ENCODE measurements around the gene FAM135A.

FAM135A gene

DNA sequence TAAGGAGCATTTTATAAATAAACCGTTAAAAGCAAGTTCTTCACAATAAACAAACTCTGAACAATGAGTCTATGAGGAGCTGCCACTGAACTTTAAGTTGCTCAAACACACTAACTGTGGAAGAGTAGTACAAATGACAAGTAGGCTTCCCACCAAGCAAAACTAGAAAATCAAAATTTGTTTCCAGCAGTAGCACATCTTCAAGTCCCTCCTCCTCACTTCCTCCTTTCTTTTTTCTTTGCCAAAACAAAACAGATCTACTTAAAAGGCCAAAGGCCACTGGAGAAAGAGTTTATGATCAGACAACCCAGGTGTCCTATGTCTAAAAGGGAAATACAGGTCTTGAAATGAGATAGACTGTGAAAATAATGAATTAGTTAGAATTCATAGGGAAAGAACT, 17.1 kb upstream of the FAM135A start:
- peak; percentile 2 for DNase-seq (ENCODE audit: low read depth)
- TF ChIP-seq, protein P1, sequence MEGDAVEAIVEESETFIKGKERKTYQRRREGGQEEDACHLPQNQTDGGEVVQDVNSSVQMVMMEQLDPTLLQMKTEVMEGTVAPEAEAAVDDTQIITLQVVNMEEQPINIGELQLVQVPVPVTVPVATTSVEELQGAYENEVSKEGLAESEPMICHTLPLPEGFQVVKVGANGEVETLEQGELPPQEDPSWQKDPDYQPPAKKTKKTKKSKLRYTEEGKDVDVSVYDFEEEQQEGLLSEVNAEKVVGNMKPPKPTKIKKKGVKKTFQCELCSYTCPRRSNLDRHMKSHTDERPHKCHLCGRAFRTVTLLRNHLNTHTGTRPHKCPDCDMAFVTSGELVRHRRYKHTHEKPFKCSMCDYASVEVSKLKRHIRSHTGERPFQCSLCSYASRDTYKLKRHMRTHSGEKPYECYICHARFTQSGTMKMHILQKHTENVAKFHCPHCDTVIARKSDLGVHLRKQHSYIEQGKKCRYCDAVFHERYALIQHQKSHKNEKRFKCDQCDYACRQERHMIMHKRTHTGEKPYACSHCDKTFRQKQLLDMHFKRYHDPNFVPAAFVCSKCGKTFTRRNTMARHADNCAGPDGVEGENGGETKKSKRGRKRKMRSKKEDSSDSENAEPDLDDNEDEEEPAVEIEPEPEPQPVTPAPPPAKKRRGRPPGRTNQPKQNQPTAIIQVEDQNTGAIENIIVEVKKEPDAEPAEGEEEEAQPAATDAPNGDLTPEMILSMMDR (IDR thresholded peaks at IDR 0.05; ENCODE audit: insufficient read depth, low read depth, low read length, missing control alignments) = no peak
- no peak overlapping the region for H3K4me3 ChIP-seq (ENCODE audit: low read length)

DNA sequence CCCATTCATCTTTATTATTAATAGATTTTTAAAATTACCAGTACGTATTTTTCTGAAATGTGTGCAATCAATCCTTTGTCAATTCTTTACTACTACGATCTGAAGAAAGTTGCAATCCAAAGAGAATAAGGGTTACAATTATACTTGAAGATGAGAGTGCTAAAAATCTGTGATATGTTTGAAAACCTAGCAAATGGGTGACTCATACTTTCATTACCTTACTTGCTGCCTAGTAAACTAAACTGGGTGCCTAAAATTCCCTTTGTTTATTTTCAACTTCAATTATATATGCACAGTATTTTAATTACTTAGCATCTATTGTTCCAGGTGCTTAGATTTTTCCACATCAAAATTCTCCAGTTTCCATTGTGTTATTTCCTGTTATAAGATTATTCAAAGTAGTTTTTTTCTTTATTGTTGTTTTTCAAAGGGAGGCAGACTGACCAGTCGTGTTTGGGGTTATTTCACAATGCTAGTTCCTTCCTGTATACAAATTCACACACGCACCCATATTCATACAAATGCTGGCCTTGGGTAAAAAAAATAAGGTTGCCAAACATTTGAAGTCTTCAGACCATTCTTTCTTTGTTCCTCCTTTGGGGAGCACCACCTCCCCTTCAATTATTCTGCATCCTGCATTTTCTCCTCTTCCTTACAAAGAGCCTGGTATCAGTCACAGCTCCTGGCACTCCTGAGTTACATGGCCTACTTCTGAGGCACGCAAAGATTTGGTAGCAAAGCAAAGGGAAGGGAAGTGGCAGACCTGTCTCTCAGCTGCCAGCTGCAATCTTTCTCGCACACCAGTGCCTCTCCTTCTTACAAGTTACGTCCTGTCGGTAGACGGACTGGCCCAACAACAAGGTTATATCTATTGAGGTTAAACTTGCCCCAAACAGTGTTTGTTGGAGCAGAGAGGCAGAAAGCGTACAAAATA, 16.2 kb upstream of the FAM135A start:
- peak overlapping the region; percentile 50 for H3K4me3 ChIP-seq (ENCODE audit: low read length)
- DNase-seq (ENCODE audit: low read depth) = peak; percentile 93
- TF ChIP-seq, protein P1 (IDR thresholded peaks at IDR 0.05; ENCODE audit: insufficient read depth, low read depth, low read length, missing control alignments) = no peak

DNA sequence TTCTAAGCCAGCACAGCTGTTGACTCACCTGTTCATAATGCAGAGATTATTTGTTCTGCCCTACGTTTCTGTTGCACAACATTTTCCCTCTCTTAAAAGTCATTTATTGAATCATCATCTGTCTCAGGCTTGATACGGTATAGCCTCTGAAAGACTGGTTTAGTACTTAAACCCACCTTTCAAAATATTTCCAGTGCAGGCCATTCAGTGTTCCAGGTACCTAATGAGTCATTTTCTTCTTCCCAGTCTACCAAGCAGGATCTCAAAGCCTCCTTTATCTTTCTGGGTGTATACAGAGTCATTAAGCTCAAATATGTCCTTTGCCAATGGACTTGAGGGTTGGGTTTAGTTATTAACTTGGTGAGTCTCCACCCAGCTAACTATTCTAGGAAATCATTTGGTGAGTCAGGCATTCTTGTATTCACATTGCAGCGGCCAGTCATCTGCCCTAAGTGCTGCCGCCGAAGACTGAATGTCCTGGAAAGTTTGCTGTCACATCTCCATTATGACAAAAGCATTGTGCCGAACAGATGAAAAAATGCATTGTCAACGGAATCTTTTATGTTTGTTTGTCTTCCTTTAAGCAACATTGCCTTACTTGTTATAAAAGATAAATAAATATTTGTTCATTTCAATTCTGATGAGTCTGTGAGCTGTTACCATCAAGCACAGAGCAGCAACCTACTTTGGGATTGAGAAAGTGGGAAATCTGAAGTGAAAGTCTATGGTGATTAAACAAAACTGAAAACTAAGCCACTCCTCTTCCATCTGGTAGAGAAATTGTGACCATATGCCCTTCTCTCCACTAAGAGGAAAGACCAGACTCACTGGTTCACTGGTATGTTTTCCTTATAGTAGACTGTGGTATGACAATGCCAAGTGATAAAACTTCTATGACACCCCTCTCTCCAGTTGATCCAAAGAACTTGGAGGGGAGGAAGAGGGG, 14.3 kb upstream of the FAM135A start:
- DNase-seq (ENCODE audit: low read depth) = peak; percentile 96
- H3K4me3 ChIP-seq (ENCODE audit: low read length) = peak overlapping the region; percentile 50
- TF ChIP-seq, protein P1 (IDR thresholded peaks at IDR 0.05; ENCODE audit: insufficient read depth, low read depth, low read length, missing control alignments) = no peak

DNA sequence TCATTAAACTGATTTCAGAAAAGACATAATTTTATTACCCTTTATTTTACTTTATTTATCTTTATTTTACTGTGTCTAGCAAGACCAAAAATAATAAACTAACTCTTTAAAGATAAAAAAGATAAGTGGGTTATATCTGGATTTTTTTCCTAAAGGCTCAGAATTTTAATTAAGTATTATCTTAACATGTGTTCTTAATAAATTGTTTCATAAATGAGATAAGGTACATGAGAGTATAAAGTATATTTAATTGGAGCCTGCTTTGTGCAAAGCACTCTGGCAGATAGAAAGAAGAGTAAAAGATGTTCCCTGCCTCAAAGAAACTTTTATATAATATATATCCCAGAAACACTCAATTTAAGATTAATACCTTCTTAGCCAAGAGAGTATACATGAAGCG, 8.7 kb upstream of the FAM135A start:
- no peak overlapping the region for H3K4me3 ChIP-seq (ENCODE audit: low read length)
- DNase-seq (ENCODE audit: low read depth) = no peak
- TF ChIP-seq, protein P1 (IDR thresholded peaks at IDR 0.05; ENCODE audit: insufficient read depth, low read depth, low read length, missing control alignments) = no peak

DNA sequence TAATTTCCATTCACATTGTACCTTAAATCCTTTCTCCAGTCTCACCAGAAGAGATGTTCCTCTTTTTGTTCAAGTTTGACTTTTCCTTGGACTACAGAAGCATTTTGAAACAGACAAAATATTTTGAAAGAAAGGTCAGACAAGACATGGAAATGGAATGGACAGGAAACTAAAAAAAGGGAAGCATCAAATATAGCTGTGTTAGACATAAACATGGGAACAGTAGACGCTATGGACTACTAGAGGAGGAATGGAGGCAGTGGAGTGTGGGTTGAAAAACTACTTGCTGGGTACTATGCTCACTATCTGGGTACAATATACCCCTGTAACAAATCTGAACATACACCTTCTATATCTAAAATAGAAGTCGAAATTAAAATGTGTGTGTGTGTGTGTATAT, 4.1 kb upstream of the FAM135A start:
- TF ChIP-seq, protein P1 (IDR thresholded peaks at IDR 0.05; ENCODE audit: insufficient read depth, low read depth, low read length, missing control alignments) = no peak
- DNase-seq (ENCODE audit: low read depth) = no peak
- no peak overlapping the region for H3K4me3 ChIP-seq (ENCODE audit: low read length)

DNA sequence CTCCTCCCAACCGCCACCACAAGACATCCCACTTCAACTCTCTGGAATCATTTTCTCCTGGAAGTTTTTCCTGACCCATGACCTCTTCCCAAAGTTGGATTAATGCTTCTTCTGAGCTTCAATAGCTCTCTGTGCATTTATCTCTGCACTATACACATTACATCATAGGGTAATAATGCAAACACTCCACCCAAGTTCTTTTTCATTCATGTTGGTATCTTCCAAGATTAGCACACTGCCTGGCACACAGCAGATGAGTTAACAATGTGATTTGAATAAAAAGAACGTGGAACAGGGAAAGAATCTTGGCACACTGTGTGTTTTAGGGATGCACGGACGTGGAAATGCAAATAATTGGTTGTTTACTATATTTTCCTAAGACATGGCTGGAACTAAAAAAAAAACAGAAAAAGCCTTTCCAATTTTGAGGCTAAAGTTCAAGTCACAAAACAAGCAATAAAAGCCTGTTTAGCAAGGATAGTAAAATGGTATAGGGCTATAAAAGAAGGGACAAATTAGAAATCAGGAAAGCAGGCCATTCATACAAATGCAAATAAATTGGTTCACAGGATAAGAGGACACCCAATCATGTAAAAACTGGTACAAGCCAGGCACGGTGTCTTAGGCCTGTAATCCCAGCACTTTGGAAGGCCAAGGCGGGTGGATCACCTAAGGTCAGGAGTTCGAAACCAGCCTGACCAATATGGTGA, 1.6 kb upstream of the FAM135A start:
- DNase-seq (ENCODE audit: low read depth) = peak; percentile 14
- no peak overlapping the region for H3K4me3 ChIP-seq (ENCODE audit: low read length)
- TF ChIP-seq, protein P1 (IDR thresholded peaks at IDR 0.05; ENCODE audit: insufficient read depth, low read depth, low read length, missing control alignments) = no peak

All from epithelial cell of esophagus (primary cell).